GM23338 (cell line): Measurements from ENCODE around the gene PRSS33. TPM values are rescaled to one million over a fixed set of nuclear protein-coding genes. Genes with fewer than 3 reads are reported as not detected.

Source experiments
- ATAC-seq: fragments of 200-7000 bp; cut with Tn5 transposase; 3 replicates; pipeline ENCODE4 v1.9.1; 2020
- DNase-seq: peaks from one replicate; pipeline ENCODE4 v3.0.0-alpha.2; 2015; ENCODE audit warnings: low spot score
- H2AFZ ChIP-seq: fragments of 200-600 bp; sonication (generic); 2 replicates; pipeline ENCODE4 v1.8.0; 2016; ENCODE audit warnings: antibody characterized with exemption, mild to moderate bottlenecking, moderate library complexity
- H3F3A ChIP-seq: fragments of 200-600 bp; sonication (generic); replicated peaks from 2 replicates; pipeline ENCODE4 v1.8.0; 2017; ENCODE audit warnings: antibody characterized with exemption, mixed run types, low read depth
- H3K27ac ChIP-seq: fragments of 200-600 bp; sonication (generic); 2 replicates; pipeline ENCODE4 v1.6.1; 2016; ENCODE audit warnings: low read depth
- H3K27me3 ChIP-seq: fragments of 200-600 bp; sonication (generic); 2 replicates; pipeline ENCODE4 v1.8.0; 2016; ENCODE audit warnings: mild to moderate bottlenecking, mixed run types, moderate library complexity; ENCODE audit not compliant: insufficient read depth
- H3K36me3 ChIP-seq: fragments of 200-600 bp; sonication (generic); 2 replicates; pipeline ENCODE4 v1.8.0; 2016; ENCODE audit warnings: mild to moderate bottlenecking; ENCODE audit not compliant: insufficient read depth
- H3K4me1 ChIP-seq: fragments of 200-600 bp; sonication (generic); 2 replicates; pipeline ENCODE4 v1.8.0; 2016; ENCODE audit warnings: mild to moderate bottlenecking, moderate library complexity; ENCODE audit not compliant: insufficient read depth
- H3K4me2 ChIP-seq: fragments of 200-600 bp; sonication (generic); 2 replicates; pipeline ENCODE4 v1.7.1; 2017; ENCODE audit warnings: mixed run types
- H3K4me3 ChIP-seq: fragments of 200-600 bp; sonication (generic); 2 replicates; pipeline ENCODE4 v1.6.1; 2016; ENCODE audit warnings: mixed run types
- H3K79me2 ChIP-seq: fragments of 200-600 bp; sonication (generic); replicated peaks from 2 replicates; pipeline ENCODE4 v1.8.0; 2017; ENCODE audit warnings: mild to moderate bottlenecking; ENCODE audit not compliant: insufficient read depth
- H3K9me2 ChIP-seq: fragments of 200-600 bp; sonication (generic); 2 replicates; pipeline ENCODE4 v1.8.0; 2017; ENCODE audit not compliant: insufficient read depth
- H4K20me1 ChIP-seq: fragments of 200-600 bp; sonication (generic); replicated peaks from 2 replicates; pipeline ENCODE4 v1.8.0; 2017; ENCODE audit warnings: mild to moderate bottlenecking; ENCODE audit not compliant: insufficient read depth
- H3K27ac Mint-ChIP-seq: 2 replicates; pipeline ENCODE4 v1.8.0; 2020; ENCODE audit warnings: inconsistent platforms, mild to moderate bottlenecking, moderate library complexity, mixed read lengths
- H3K27me3 Mint-ChIP-seq: 3 replicates; pipeline ENCODE4 v1.8.0; 2022; ENCODE audit warnings: low read depth, mild to moderate bottlenecking, moderate library complexity, mixed read lengths, inconsistent platforms; ENCODE audit not compliant: insufficient read depth, poor library complexity
- H3K36me3 Mint-ChIP-seq: 3 replicates; pipeline ENCODE4 v1.8.0; 2021; ENCODE audit warnings: low read depth, mild to moderate bottlenecking, inconsistent platforms, moderate library complexity, mixed read lengths
- H3K4me1 Mint-ChIP-seq: 3 replicates; pipeline ENCODE4 v1.8.0; 2020; ENCODE audit warnings: mild to moderate bottlenecking, inconsistent platforms, mixed read lengths
- H3K4me3 Mint-ChIP-seq: 3 replicates; pipeline ENCODE4 v1.8.0; 2021; ENCODE audit warnings: moderate library complexity, mild to moderate bottlenecking, inconsistent platforms, mixed read lengths
- H3K9me3 Mint-ChIP-seq: 3 replicates; pipeline ENCODE4 v1.8.0; 2020; ENCODE audit warnings: moderate library complexity, mild to moderate bottlenecking, inconsistent platforms, mixed read lengths
- CREB1 ChIP-seq: fragments of 250-450 bp; sonication (Bioruptor Pico); IDR thresholded peaks from 2 replicates; pipeline ENCODE4 v1.5.0; 2020; ENCODE audit warnings: low read depth, mild to moderate bottlenecking, moderate library complexity
- EZH2phosphoT487 ChIP-seq: fragments of 200-600 bp; sonication (generic); IDR thresholded peaks from one replicate; pipeline ENCODE4 v1.8.1; 2018; ENCODE audit warnings: antibody characterized with exemption; ENCODE audit not compliant: unreplicated experiment
- POLR2AphosphoS5 ChIP-seq: IDR thresholded peaks from 2 replicates; pipeline ENCODE4 v1.6.1; 2016; ENCODE audit warnings: antibody characterized with exemption, low read depth
- STAT1 ChIP-seq: IDR thresholded peaks from one replicate; pipeline ENCODE4 v1.6.1; 2016; ENCODE audit warnings: antibody characterized with exemption; ENCODE audit not compliant: unreplicated experiment
- ZNF331 ChIP-seq: fragments of 250-450 bp; sonication (Bioruptor Pico); IDR thresholded peaks from 2 replicates; pipeline ENCODE4 v1.5.0; 2020; ENCODE audit warnings: low read depth, mild to moderate bottlenecking, moderate library complexity
- polyA plus RNA-seq: library from polyadenylated mRNA; unstranded; fragments of >200 nt; fragmentation: Nextera tagmentation; extraction: Ambion mirVana; gene quantifications from 2 replicates; pipeline ENCODE4 v1.2.1, GENCODE V29; 2016
- total RNA-seq: library from RNA; depleted of rRNA; stranded (reverse); fragments of >200 nt; shearing (Covaris generic); gene quantifications from 2 replicates; pipeline ENCODE4 v1.2.3, GENCODE V29; 2014
- TF ChIP-seq, protein P1 (sequence below): IDR thresholded peaks from one replicate; pipeline ENCODE4 v1.6.1; 2018; ENCODE audit warnings: antibody characterized with exemption; ENCODE audit not compliant: unreplicated experiment
- TF ChIP-seq, protein P2 (sequence below), 2 experiments: fragments of 200-600 bp in 1 of 2; sonication (generic) in 1 of 2; conservative IDR thresholded peaks; 2 replicates each; pipeline versions ENCODE4 v1.5.1 to v1.6.1; 2016 to 2017; ENCODE audit warnings: antibody characterized with exemption in 2 of 2, low read depth in 2 of 2, mild to moderate bottlenecking in 2 of 2, moderate library complexity in 1 of 2
- TF ChIP-seq, protein P3 (sequence below): fragments of 250-450 bp; sonication (Bioruptor Pico); IDR thresholded peaks from 2 replicates; pipeline ENCODE4 v1.5.0; 2020; ENCODE audit warnings: mild to moderate bottlenecking, moderate library complexity

The PRSS33 gene
- total and polyA plus RNA-seq, 2 experiments from 2014 or later, result 0.24 to 1.4 TPM

DNA sequence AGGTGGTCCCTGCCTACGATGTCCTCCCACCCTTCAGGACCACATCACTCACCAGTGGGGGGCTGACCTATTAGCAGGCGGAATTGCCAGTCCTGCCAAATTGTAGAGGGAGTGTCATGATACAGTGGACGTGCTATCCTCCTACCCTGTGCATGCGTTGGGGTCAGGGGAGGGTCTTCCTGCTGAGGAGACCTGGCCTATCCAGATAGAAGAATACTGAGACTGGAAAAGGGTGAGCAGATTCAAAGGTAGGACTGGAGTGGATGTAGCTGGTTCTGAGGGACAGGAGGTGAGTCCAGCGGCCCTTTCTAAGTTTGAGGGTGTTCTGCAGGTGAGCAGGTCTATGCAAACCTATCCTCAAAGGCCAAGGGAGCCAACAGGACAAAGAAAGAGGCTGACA, 18.9 kb upstream of the PRSS33 start:
- ATAC-seq (no peak), DNase-seq (no peak)
- no peaks in the 10 kb centered on the region for H3K36me3 ChIP-seq
- Mint-ChIP-seq H3K36me3 (no peaks in the 10 kb centered on the region), H3K4me1 (no peaks in the 10 kb centered on the region; the same call in 2 of the 3 replicates), H3K9me3 (peaks cover 8% of the 10 kb centered on the region; the same call in 2 of the 3 replicates), H3K27me3 (peaks cover 14% of the 10 kb centered on the region), H3K4me3 (no peak overlapping the region), H3K27ac (no peak overlapping the region)
- no peak overlapping the region for H3K4me3 ChIP-seq
- no peaks in the 10 kb centered on the region for H3K9me2 ChIP-seq
- no peak for TF ChIP-seq CREB1
- H3K27ac ChIP-seq, result no peak overlapping the region
- H2AFZ ChIP-seq, result no peak overlapping the region
- no peaks in the 10 kb centered on the region for H3K27me3 ChIP-seq
- H3K79me2 ChIP-seq, result no peaks in the 10 kb centered on the region
- no peaks in the 10 kb centered on the region for H3F3A ChIP-seq
- no peaks in the 10 kb centered on the region for H3K4me1 ChIP-seq
- no peaks in the 10 kb centered on the region for H4K20me1 ChIP-seq
- H3K4me2 ChIP-seq, result no peak overlapping the region

DNA sequence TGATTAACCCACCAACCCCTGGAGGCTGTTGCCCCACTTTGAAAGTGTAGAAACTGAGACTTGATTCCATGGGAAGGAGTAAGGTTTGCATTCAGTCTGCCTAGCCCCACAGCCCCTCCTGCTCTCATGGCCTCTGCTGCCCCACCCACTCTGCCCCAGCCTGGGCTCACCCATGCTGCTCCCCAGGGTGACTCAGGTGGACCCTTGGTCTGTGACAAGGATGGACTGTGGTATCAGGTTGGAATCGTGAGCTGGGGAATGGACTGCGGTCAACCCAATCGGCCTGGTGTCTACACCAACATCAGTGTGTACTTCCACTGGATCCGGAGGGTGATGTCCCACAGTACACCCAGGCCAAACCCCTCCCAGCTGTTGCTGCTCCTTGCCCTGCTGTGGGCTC, 17.4 kb upstream of the PRSS33 start:
- H3K4me2 ChIP-seq, result no peak overlapping the region
- Mint-ChIP-seq H3K9me3 (peaks cover 8% of the 10 kb centered on the region; the same call in 2 of the 3 replicates), H3K4me1 (no peaks in the 10 kb centered on the region; the same call in 2 of the 3 replicates), H3K4me3 (no peak overlapping the region), H3K27ac (no peak overlapping the region), H3K36me3 (no peaks in the 10 kb centered on the region), H3K27me3 (peaks cover 9% of the 10 kb centered on the region)
- H3K4me1 ChIP-seq, result no peaks in the 10 kb centered on the region
- H2AFZ ChIP-seq, result no peak overlapping the region
- DNase-seq (no peak), ATAC-seq (no peak)
- H3K36me3 ChIP-seq, result no peaks in the 10 kb centered on the region
- no peaks in the 10 kb centered on the region for H4K20me1 ChIP-seq
- H3F3A ChIP-seq, result no peaks in the 10 kb centered on the region
- H3K4me3 ChIP-seq, result no peak overlapping the region
- H3K27me3 ChIP-seq, result no peaks in the 10 kb centered on the region
- no peaks in the 10 kb centered on the region for H3K9me2 ChIP-seq
- no peak overlapping the region for H3K27ac ChIP-seq
- TF ChIP-seq, protein P1, sequence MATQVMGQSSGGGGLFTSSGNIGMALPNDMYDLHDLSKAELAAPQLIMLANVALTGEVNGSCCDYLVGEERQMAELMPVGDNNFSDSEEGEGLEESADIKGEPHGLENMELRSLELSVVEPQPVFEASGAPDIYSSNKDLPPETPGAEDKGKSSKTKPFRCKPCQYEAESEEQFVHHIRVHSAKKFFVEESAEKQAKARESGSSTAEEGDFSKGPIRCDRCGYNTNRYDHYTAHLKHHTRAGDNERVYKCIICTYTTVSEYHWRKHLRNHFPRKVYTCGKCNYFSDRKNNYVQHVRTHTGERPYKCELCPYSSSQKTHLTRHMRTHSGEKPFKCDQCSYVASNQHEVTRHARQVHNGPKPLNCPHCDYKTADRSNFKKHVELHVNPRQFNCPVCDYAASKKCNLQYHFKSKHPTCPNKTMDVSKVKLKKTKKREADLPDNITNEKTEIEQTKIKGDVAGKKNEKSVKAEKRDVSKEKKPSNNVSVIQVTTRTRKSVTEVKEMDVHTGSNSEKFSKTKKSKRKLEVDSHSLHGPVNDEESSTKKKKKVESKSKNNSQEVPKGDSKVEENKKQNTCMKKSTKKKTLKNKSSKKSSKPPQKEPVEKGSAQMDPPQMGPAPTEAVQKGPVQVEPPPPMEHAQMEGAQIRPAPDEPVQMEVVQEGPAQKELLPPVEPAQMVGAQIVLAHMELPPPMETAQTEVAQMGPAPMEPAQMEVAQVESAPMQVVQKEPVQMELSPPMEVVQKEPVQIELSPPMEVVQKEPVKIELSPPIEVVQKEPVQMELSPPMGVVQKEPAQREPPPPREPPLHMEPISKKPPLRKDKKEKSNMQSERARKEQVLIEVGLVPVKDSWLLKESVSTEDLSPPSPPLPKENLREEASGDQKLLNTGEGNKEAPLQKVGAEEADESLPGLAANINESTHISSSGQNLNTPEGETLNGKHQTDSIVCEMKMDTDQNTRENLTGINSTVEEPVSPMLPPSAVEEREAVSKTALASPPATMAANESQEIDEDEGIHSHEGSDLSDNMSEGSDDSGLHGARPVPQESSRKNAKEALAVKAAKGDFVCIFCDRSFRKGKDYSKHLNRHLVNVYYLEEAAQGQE, result no peak
- TF ChIP-seq ZNF331 (CRISPR knock-in tag) (no peak), CREB1 (no peak), EZH2phosphoT487 (no peak), STAT1 (no peak), POLR2AphosphoS5 (no peak)
- TF ChIP-seq, protein P2, sequence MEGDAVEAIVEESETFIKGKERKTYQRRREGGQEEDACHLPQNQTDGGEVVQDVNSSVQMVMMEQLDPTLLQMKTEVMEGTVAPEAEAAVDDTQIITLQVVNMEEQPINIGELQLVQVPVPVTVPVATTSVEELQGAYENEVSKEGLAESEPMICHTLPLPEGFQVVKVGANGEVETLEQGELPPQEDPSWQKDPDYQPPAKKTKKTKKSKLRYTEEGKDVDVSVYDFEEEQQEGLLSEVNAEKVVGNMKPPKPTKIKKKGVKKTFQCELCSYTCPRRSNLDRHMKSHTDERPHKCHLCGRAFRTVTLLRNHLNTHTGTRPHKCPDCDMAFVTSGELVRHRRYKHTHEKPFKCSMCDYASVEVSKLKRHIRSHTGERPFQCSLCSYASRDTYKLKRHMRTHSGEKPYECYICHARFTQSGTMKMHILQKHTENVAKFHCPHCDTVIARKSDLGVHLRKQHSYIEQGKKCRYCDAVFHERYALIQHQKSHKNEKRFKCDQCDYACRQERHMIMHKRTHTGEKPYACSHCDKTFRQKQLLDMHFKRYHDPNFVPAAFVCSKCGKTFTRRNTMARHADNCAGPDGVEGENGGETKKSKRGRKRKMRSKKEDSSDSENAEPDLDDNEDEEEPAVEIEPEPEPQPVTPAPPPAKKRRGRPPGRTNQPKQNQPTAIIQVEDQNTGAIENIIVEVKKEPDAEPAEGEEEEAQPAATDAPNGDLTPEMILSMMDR (conservative IDR thresholded peaks at IDR 0.05; ENCODE audit: low read depth in 2 of 2), result no peak
- TF ChIP-seq, protein P3, sequence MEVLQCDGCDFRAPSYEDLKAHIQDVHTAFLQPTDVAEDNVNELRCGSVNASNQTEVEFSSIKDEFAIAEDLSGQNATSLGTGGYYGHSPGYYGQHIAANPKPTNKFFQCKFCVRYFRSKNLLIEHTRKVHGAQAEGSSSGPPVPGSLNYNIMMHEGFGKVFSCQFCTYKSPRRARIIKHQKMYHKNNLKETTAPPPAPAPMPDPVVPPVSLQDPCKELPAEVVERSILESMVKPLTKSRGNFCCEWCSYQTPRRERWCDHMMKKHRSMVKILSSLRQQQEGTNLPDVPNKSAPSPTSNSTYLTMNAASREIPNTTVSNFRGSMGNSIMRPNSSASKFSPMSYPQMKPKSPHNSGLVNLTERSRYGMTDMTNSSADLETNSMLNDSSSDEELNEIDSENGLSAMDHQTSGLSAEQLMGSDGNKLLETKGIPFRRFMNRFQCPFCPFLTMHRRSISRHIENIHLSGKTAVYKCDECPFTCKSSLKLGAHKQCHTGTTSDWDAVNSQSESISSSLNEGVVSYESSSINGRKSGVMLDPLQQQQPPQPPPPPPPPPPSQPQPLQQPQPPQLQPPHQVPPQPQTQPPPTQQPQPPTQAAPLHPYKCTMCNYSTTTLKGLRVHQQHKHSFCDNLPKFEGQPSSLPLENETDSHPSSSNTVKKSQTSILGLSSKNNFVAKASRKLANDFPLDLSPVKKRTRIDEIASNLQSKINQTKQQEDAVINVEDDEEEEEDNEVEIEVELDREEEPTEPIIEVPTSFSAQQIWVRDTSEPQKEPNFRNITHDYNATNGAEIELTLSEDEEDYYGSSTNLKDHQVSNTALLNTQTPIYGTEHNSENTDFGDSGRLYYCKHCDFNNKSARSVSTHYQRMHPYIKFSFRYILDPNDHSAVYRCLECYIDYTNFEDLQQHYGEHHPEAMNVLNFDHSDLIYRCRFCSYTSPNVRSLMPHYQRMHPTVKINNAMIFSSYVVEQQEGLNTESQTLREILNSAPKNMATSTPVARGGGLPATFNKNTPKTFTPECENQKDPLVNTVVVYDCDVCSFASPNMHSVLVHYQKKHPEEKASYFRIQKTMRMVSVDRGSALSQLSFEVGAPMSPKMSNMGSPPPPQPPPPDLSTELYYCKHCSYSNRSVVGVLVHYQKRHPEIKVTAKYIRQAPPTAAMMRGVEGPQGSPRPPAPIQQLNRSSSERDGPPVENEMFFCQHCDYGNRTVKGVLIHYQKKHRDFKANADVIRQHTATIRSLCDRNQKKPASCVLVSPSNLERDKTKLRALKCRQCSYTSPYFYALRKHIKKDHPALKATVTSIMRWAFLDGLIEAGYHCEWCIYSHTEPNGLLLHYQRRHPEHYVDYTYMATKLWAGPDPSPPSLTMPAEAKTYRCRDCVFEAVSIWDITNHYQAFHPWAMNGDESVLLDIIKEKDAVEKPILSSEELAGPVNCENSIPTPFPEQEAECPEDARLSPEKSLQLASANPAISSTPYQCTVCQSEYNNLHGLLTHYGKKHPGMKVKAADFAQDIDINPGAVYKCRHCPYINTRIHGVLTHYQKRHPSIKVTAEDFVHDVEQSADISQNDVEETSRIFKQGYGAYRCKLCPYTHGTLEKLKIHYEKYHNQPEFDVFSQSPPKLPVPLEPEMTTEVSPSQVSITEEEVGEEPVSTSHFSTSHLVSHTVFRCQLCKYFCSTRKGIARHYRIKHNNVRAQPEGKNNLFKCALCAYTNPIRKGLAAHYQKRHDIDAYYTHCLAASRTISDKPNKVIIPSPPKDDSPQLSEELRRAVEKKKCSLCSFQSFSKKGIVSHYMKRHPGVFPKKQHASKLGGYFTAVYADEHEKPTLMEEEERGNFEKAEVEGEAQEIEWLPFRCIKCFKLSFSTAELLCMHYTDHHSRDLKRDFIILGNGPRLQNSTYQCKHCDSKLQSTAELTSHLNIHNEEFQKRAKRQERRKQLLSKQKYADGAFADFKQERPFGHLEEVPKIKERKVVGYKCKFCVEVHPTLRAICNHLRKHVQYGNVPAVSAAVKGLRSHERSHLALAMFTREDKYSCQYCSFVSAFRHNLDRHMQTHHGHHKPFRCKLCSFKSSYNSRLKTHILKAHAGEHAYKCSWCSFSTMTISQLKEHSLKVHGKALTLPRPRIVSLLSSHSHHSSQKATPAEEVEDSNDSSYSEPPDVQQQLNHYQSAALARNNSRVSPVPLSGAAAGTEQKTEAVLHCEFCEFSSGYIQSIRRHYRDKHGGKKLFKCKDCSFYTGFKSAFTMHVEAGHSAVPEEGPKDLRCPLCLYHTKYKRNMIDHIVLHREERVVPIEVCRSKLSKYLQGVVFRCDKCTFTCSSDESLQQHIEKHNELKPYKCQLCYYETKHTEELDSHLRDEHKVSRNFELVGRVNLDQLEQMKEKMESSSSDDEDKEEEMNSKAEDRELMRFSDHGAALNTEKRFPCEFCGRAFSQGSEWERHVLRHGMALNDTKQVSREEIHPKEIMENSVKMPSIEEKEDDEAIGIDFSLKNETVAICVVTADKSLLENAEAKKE, result no peak
- no peaks in the 10 kb centered on the region for H3K79me2 ChIP-seq
